GM19324 (cell line): Measurements from ENCODE around the gene DACH1.
"Not testable (repeated sequence)": the region's sequence is repeated elsewhere in the genome, so short reads cannot be mapped to it uniquely, and the experiment has no call there.

Source experiments
- ATAC-seq: cut with Tn5 transposase; IDR thresholded peaks from one replicate; pipeline ENCODE4 v1.9.1; 2021; ENCODE audit warnings: mild to moderate bottlenecking, moderate library complexity; ENCODE audit not compliant: unreplicated experiment, low FRiP score

Gene DACH1

DNA sequence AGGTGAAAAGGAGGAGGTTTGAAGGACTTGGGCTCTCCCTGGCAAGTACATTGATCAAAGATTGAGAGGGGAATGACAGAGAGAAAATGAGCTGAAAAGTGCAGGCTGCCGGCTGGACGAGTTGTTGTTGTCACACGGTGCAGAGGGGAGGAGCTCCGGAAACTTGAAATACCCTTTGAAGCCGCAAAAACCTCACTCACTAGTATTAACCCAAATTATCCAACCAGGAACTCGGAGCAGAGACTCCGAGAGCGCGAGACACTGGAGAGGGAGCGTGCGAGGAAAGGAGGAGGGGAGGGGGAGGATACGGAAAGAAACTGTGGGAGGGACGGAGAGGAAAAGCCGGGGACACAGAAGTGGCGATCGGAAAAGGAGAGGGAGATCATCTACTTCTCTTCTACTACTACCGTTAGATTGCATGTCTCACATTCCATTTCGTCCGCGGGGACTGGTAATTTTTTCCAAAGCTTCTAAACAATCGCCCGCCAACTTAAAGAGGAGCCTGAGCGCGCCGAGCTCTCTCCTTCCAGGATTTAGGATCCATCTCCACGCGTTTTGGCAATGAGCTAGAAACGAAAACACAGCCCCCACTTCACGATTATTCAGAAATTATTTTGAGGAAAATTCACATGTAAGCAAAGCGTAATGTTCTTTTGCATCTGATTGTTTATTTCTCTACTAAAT is at the start of gene DACH1:
TSS of gene DACH1 (minus strand) at position 74 of the 684 bp plus-strand sequence.
- ATAC-seq, result no peak

DNA sequence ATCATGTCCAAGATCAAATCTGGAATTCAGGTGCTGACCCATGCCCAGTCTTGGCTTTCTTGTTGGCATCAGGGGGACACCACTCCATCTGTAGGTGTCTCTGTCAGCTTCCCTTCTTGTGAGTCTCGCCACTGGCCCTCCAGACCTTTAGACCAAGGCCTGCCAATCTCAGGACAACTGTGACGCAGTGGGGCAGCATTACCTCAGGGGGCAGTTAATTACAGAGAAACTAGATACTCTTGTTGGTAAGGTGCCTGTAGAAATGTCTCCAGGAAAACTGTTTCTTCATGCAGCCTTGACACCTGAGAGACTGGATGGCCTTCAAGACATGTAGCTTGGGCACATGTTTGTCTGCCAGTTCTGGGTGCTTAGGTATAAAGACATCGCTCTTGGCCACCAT is 46.7 kb upstream of the DACH1 start:
- ATAC-seq, result no peak

DNA sequence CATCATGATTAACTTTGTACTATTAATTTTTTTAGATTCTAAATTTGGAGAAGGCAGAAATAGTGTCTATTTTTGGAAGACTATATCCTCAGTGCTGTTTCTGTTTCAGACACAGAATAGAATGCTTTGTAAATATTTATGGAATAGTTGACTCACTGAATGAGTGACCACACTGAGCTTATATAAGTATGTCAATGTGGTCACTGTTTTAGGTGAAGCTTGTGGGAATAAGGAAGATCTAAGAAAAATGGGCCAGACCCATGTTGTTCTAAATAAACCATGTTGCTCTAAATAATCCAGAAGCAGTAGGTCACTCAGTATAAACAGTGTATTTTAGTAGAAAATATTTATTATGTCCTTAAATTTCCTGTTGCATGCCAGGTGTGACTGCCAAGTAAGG is 45.5 kb upstream of the DACH1 start:
- ATAC-seq, result no peak

DNA sequence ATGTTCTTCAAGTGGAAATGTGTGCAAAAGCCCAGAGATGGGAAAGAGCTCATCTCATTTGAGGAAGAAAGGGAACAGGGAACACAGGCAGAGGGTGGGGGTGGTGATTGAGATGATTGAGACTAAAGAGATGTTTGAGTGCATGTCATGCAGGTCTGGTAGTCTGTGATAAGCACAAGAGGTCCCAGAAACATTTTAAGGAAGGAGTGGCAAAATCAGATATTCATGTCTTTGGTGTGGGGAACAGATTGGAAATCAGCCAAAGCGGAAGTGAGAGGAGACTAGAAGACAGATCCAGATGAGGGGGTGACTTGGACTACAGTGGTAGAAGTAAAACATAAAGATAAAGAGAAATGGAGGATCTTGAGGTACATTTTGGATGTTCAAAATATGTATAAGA is 39.4 kb upstream of the DACH1 start:
- ATAC-seq, result no peak

DNA sequence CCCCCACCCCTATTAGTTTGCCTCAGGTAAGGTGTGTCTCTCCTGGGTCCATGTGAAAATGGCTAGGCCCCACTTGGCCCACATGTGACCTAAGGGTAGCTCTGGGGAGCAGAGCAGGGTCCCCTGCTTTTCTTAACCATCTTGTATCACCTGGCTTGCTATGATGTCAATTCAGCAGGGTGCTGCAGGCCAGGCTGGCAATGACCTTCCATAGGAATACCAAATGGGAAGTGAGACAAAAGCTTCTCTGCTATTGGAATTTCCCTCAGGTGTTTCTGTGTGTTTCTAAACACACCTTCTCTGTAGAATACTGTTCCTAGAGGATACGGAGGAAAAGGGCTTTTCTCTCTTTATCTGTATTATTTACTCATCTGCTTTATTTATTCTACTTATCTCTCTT is 35.7 kb upstream of the DACH1 start:
- no peak for ATAC-seq

DNA sequence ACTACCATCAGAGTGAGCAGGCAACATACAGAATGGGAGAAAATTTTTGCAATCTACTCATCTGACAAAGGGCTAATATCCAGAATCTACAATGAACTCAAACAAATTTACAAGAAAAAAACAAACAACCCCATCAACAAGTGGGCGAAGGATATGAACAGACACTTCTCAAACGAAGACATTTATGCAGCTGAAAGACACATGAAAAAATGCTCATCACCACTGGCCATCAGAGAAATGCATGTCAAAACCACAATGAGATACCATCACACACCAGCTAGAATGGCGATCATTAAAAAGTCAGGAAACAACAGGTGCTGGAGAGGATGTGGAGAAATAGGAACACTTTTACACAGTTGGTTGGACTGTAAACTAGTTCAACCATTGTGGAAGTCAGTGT is 26.5 kb upstream of the DACH1 start:
- not testable (repeated sequence) for ATAC-seq

DNA sequence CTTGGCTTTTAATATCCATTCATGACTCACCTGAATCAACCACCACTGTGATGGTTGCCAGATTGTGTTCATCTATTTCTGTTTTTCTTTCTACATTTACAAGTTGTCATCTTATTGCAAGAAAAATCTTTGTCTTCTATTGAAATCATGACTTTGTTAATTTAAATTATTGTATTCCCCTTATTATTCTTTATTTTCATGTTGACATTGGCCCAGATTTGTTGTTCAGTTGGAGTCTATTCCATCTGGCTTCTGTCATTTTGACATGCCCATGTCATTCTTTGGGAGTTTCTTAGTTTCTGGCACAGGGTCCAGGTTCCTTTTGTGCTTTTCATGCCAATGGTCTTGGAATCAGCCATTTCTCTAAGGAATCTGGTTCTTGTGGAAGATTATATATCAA is 19.9 kb upstream of the DACH1 start:
- ATAC-seq, result no peak

DNA sequence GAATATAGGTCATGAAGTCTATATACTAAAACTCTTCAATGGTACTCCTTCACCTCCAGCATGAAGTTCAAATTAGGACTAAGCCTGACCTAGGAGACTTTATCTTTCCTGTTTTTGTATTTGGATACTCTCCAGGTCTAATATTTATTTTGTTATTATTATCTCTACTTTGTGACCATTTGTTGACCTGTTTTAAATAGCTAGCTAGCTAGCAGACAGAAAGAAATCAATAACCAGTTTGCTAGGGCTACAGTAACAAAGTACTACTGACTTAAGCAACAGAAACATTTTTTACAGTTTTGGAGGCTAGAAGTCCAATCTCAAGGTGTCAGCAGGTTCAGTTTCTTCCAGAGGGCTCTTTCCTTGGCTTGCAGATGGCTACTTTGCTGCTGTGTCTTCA is 15.1 kb upstream of the DACH1 start:
- ATAC-seq, result no peak

DNA sequence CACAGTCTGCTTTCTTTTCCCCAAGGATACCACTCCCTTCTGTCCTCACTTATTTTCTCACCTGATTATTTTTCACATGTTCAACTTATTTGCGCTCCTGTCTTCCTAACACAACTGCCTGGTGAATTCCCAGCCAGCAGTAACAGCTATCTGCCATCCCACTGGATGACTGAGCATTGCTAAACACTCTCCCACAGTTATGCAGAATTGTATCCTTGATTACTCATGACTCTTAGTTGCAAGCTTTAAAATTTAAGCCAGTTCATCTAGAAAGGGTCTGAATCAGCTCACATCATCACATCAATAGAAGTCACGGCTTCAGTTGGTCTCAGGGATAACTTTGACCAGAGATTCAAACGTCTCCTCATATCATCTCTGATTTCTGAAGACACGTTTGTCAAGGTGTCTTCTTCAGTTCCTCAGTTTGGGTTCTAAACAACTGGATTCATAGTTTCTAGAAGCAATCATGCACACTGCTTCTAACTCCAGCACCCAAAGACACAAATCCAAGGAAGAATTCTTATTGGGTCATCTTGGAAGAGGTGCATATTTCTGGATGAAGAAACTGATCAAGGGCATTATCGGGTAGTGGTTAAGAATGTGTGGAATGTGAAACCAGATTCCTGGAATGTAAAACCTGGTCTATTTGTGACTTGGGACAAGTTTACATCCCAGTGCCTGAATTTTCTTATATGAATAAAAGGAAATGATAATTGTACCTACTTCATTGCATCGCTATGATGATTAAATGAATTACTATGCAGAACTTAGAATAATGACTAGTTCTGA is 13.9 kb upstream of the DACH1 start:
- ATAC-seq, result no peak

DNA sequence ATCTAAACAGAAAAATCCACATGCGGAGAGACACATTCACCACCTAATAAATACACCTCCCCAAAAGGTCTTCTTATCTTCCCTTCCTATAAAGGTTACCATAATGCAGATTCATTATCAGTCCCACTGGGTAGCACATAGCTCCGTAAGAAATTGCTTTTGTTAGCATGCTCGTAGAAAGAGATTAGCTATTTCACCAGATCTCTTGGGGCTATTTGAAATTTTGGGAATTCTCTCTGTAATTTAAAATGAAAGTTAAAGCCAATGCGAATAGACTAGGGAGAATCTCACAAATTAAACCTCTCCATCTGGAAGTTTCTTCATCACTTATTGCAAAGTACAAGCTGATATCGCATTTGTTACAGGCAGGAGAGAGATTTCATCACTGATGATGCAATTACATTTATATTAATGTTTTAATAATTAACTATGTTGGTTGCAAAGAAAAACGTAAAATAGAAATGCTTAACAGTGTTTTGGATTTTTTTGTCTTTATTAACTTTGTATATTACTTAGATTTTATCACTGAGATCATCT is 12.9 kb upstream of the DACH1 start:
- ATAC-seq, result no peak

DNA sequence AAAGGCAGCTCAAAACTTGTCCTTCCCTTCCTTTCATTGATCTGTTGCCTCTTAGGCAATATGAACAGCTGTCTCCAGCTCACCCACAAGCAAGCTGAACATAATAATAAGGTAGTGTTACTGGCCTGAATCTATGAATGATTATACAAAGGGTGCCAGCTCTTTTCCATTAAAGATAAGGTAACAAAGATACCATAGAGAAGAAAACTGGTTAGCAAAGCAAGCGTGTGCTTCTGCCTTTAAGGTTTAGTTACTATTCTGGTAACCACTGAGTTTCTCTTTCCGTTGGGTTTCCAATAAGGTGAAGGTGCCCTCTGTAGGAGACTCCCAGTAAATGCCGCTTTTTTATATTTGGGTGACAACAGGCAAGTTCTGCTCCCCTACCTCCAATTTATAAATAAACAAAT is 12.1 kb upstream of the DACH1 start:
- ATAC-seq, result peak; percentile 84

DNA sequence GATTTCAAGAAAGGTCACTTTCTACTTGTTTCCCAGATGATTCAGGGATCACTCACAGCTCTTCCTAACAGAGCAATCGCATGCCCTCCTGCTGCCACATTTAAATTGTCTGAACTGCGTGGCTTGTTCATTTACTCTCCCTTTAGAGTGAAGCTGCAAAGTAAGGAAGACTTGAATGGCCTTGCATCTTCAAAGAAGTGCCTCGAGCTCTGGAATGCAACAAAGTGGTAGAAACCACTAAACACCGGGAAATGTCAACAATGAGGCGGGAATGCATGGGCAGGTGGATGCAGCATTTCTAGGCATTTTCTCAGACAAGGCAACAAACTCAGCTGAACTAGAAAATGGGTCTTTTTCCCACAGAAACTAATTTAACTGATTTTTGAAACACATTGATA is 10.3 kb upstream of the DACH1 start:
- no peak for ATAC-seq

DNA sequence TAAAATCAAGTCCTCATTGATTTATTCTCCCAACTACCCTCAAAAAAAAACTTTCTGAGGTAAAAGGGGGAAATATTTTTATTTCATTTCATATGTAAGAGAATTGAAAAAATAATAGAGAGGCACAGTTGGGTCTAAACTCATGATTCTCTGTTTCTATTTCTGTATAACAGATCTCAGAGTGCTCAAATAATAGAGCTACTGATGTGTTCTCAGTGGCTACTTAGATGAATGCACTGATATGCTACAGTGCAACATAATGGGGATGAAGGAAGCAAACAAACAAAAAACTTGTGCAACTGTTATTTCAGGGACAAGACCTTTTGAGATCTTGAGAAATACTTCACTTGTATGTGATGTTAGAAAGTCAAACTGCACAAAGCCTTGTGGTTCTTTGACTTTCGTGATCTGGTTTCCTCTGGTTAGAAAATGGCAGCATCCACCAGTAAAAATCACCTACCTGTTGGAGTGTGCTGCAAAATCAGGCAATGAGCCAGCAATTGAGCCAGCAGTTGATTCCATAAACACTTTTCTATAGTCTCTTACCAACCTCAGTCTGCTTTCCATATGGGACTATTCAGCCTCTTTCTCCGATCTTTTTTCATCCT is 9.7 kb upstream of the DACH1 start:
- ATAC-seq, result no peak

DNA sequence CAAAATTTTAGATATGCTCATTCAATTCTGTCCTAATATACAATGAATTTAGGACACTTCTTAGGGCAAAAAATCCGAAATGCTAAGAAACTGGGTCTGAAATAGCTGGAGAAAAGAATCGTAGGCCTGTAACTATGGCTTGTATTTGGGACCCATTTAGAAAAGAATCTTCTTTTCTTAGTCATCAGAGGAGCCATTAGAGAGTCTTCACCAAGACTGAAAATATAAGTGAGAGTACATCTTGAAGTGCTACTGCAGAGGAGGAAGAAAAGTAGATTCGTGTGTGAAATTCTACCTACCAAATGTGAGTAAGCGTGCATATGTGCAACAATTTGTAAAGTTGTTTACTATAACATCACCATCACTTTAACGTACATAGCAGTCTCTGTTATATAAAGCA is 8.8 kb upstream of the DACH1 start:
- no peak for ATAC-seq

DNA sequence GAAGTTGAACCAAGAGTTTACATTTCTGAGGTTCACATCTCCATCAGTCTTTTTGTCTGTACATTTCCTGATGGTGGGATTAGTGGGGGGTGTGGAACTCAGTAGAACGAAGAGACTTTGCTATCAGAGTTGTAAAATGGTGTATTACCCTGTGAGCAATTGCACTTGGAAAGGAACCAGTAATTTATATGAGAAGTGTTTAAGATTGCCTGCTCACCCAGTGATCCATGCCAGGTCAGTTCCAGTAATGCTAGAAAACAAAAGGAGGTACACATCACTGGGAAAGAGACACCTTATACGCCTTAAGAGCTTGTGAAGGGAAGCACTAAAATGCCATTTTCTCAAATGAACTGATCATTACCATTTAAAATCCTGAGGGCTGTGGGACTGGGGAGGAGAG is 7.5 kb upstream of the DACH1 start:
- no peak for ATAC-seq

DNA sequence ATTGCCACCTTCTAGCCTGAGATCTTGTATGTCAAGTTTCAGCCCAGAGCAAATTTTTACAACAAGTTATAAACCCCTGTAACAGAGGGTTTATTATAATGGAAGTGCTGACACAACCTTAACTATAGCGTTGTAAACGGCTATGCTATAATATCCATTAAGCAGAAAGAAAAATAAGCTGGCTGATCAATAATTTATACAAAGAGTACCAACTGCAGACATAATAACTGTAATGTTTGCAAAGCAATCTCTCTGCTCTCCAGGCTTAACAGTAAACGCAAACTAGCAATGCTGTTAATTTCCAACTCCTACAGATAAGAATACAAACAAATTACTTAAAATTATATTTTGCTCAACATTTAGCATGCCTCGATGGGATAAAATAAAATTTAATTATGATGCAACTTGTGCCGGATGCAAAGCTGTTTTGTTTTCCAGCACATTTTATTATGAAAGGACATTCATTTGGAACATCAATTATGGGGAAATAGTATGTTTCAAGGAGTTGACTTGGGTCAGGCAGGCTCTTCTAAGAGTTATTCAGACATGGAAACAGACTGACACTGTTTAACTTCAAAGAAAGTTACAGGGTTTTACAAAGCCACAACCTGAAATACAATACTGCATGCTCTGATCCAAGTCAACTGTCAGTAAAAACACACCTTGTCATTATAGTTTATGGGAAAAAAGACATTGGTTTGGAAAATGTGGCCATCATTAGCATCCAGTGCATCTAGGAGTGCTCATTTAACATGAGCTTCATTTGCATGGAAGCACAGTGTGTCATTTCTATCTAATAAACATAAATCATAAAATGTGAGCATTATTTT is 6.6 kb upstream of the DACH1 start:
- ATAC-seq, result no peak

DNA sequence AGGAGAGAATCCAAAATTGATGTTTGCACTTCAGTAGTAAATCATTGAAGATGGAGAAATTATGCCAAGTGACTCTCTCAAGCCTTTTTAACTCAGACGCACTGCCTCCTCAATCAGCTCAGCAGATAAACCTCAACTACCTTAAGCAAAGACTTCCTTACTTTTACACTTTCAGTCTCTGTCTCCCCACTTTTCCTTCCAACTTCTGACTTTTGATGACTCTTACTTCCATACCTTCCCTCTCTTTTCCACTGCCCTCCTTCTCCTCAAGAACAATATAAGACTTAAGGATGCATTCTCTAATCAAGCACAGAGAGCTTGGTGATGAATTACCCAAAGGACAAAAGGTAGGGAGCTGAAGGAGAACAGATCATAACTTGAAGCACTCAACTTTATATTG is 4.8 kb upstream of the DACH1 start:
- no peak for ATAC-seq

DNA sequence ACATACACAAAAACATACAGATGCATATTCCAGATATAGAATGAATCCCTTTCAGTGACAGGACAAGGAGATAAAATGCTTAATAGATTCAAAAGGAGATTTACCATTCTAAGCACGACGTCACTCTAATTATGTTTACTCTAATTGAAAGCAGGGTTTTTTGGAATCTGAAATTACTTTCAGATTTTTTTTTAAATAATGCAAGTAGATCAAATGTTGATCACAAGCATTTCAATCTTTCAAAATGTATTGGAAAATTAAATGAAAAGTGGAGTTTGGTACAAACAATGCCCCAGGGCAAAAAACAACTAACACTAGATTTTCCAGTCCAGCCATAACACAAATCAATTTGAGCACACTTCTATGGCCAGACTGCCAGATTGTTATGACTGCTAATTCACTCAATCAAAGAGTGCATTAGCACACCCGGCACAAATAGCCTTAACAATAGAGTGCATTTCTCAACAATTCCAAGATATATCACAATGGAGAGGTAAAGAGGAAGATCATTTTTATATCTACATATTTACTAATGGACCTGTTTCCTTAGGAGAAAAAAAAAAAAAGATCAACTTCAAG is 4.3 kb upstream of the DACH1 start:
- no peak for ATAC-seq

DNA sequence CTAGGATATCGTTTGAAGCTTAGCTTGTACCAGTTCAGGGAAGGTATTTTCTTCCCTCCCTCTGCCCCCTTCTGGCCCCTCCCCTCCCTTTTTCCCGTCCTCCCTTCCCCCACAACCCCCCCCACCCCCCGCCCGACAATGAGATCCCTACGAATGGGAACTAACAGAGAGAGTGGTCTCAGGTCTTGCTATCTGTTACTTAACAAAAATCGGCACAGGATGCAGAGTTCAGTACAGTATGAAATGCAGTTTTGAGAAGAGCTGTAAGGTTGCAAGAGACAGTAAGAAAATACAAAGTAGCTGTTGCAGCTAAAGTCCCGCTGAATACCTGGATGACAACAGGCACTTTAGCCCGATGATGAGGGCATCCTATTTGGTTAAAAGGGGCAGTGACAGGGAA is 3.1 kb upstream of the DACH1 start:
- ATAC-seq, result no peak

DNA sequence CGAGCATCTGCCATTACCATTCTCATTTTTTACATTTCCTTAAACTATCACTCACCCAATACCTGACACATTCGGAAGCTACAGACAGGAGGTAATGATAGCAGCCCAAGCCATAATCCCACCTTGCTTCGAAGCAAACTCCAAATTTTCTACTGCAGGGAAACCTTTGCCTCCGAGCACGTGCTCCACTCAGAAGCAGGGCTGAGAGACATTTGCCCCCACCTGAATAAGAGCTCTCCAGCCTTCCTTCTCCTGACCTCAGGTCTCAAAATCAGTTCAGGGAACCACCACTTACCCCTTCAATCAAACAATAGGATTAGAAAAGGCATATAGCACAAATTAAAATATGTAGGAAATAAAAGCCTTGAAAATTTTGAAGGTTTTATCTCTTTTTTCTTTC is 2.3 kb upstream of the DACH1 start:
- ATAC-seq, result no peak
